Muscle layer of colon (tissue), 2 donors: Measurements from ENCODE around the gene TRIM59.

Experiments
- H3K27ac ChIP-seq: one replicate; pipeline ENCODE4 v1.7.0; 2013; ENCODE audit warnings: low read depth, mild to moderate bottlenecking, low read length, moderate library complexity
- H3K27me3 ChIP-seq, 2 donors: one replicate each; pipeline ENCODE4 v1.7.0; 2013; ENCODE audit warnings: low read length in 2 of 2, mild to moderate bottlenecking in 2 of 2; ENCODE audit not compliant: insufficient read depth in 2 of 2, control insufficient read depth in 1 of 2
- H3K36me3 ChIP-seq: one replicate; pipeline ENCODE4 v1.7.0; 2013; ENCODE audit warnings: mild to moderate bottlenecking, low read length; ENCODE audit not compliant: insufficient read depth
- H3K4me1 ChIP-seq: one replicate; pipeline ENCODE4 v1.7.0; 2013; ENCODE audit warnings: mild to moderate bottlenecking, low read length; ENCODE audit not compliant: insufficient read depth
- H3K4me3 ChIP-seq, 2 donors: one replicate each; pipeline ENCODE4 v1.7.0; 2013; ENCODE audit warnings: low read length in 2 of 2, low read depth in 1 of 2, mild to moderate bottlenecking in 1 of 2, moderate library complexity in 1 of 2
- H3K9ac ChIP-seq: one replicate; pipeline ENCODE4 v1.7.0; 2013; ENCODE audit warnings: low read length
- H3K9me3 ChIP-seq: one replicate; pipeline ENCODE4 v1.7.0; 2013; ENCODE audit warnings: mild to moderate bottlenecking, low read length
- donor health status: abdominal sarcoma.
- donor health status: Adenocarcinoma of cecum.

The TRIM59 gene

DNA sequence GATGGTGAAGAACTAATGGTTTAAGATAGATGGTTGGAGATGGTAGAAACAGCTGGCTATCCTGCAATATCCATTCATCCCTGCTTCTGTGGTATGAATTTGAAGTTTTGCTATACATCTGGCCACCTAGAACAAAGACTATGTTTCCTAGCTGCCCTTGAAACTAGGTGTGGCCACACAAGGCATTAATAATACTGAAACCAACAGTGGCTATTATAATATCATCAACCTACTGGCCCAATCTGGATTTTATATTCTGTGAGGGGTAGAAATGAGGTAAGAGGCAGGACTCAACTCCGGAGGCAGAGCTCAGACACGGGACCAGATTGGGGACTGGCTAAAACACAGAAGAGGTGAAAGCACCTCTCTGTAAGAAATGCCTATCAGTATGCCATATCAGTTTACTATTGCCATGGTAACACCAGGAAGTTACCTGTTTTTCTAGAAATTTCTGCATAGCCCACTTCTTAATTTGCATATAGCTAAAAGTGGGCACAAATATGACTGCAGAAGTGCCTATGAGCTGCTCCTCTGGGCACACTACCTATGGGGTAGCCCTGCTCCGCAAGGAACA lies 58.9 kb downstream of the TRIM59 start:
- no peak overlapping the region for H3K9ac ChIP-seq
- H3K4me3 ChIP-seq: no peak overlapping the region
- H3K27ac ChIP-seq: no peak overlapping the region
- no peaks in the 10 kb centered on the region for H3K9me3 ChIP-seq
- H3K4me1 ChIP-seq: no peaks in the 10 kb centered on the region
- no peaks in the 10 kb centered on the region for H3K36me3 ChIP-seq
- H3K27me3 ChIP-seq: no peaks in the 10 kb centered on the region
